Stimulated activated CD8-positive, alpha-beta memory T cell treated with anti-CD3 and anti-CD28 coated beads, Interleukin-2, amount 100 ng/mL, for 1 hour (primary cell): ENCODE data around the gene ADGRB2.

Experiments
- DNase-seq, 2 donors: peaks; one replicate each; pipeline ENCODE4 v3.0.0-alpha.2; 2020; ENCODE audit warnings: low read depth in 2 of 2

The ADGRB2 gene

DNA sequence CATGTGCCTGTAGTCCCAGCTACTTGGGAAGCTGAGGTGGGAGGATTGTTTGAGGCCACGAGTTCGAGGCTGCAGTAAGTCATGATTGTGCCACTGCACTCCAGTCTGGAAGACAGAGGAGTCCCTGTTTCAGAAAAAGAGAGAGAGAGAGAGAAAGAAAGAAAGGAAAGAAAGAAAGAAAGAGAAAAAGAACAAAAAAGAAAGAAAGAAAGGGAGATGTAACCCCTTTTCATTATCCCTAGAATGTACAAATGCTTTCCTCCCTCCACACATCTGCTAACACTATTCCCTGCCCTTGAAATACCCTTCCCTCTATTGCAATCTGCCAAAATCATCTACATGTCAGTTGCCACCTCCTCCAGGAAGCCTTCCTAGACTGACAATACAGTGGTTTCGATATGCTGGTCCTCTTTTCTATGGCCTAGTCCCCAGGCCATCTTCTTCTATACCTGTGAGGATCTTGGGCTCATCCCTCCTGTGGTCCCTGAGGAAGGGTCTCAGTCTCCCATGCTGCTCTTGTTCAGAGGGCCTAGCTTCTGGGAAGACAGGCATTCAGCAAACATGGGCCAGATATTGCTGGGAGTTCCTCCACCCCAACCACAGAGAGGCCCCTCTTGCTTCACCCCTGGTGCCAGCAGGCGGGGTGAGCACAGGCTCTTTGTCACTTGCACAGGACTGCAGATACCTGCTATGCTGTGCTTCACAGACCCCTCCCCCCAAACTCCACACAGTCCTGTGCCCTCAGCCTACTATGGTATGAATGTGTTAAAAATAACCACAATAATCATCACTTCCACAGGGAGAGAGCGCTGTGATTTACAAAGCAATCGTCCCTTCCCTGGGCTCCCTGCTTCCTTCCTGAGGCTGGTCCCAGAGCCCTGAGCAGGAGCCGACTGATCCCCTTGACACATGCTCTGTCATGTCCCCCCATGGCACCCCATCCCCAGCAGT is 14.1 kb downstream of the ADGRB2 start:
- DNase-seq = no peak

DNA sequence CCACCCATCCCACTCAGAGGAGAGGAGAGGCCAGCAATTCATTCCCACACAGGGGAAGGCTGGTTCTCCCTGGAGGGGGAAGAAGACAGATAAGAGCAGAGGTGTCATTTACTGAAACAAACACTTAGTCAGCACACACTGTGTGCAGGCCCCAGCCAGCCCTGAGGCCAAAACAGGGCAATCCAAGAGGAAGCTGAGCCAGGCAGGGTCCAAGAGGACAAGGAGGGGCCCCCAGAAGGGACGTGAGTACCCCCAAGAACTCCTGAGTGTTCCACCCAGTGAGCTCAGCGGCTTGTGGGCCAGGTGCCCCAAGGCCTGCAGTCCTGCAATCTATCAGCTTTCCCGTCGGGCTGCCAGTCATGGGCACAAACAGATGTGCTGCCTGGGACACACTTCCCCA is 15.8 kb downstream of the ADGRB2 start:
- DNase-seq = no peak

DNA sequence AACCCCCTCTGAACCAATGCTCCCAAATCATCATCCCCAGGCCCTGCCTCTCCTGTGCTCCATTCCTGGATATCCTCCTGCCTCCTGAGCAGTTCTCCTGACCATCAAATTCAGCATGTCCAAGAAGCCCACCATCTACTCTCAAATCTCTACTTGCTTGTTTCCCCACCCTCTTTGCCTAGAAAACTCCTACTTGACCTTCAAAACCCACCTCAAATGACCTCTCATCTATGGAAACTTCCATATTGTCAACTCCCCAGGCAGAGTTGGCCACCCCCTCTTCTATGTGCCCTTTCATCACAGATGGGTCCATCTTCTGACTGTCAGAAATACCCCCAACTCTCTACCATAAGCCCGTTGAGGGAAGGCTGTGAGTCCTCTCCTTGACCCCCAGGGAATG is 16.8 kb downstream of the ADGRB2 start:
- no peak for DNase-seq

DNA sequence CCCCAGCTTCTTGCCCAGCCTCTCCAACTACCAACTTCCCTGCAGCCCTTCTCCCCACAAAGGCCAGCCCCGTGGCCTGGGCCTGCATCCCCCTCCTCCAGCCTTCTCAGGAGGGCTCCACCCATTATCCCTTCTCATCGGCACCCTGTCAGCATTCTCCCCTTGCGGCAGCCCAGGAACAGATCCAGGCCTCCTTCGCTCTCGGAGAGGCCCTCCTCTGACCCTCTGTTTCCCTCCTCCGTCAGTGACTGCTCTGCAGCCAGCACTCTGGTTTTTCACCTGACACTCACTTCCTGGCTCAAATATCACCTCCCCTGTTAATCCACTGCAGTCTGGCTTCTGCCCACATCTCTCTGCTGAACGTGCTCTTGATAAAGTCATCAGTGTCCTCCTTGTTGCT is 17.5 kb downstream of the ADGRB2 start:
- no peak for DNase-seq

DNA sequence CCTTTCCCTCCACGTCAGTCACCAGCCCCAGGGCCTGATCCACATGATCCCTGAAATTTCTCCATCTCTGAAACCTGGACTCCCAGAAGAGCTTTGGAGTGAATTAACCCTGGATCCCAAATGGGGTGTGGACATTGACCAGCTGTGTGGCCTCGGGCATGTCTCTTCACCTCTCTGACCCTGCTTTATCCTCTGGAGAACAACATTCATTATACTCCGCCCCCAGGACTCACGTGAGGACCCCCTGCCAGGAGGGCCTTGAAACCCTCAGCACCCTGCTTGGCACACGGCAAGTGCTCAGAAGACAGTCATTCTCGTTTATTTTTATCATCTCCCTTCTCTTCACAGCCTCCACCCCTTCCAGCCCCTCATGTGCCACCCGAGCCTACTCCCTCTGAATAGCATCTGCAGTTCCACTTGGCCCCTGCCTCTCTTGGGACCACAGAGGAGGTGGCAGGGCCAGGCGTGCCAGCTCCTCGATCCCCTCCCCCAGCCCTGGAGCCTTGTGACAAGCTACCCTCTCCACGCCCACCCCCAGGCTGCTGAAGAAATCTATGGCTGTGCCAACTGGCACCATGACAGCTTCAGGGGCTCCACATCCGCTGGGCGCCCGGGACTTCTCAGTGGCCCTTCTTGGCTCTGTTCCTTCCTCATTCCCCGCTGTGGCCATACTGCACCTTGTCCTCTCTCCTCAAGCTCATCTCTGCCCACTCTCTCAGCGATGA is 18.0 kb downstream of the ADGRB2 start:
- DNase-seq = no peak

DNA sequence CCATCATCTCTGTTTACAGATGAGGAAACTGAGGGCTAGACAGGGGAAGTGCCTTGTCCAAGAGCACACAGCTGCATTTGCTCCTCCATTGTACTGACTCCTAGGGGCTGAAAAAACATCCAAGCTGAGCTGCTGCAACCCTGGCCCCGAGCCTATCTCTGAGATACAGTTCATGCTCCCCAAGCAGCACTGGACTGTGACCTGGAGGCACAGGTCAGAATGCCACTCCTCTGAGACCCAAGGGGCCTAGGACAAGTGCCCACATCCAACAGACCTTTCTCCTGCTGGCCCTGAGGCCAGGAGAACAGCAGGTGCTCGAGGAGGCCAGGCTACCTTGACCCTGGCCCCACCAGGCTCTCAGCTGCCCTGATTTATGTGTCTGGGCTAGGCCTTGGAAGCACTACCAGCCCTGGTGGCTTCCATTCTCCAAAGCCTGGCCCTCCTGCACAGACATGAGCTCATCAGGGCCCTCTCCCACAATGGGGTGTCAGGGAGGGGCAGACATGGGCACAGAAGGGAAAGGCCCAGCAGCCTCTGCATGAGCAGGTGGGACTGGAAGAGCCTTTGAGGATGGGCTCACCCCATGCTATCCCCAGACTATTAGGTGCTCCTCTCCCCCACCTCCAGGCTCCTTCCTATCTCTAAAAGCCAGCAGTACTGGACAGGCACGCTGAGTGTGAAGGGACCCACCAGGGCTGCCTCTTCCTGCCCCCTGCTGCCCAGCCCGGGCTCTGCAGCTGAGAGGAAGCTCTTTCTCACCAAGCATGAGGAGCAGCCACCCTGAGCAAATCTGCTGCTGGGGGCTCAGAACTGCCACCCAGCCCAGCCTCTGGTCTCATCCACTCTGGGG is 18.8 kb downstream of the ADGRB2 start:
- peak in 1 of 2 donors; percentile 28 for DNase-seq

DNA sequence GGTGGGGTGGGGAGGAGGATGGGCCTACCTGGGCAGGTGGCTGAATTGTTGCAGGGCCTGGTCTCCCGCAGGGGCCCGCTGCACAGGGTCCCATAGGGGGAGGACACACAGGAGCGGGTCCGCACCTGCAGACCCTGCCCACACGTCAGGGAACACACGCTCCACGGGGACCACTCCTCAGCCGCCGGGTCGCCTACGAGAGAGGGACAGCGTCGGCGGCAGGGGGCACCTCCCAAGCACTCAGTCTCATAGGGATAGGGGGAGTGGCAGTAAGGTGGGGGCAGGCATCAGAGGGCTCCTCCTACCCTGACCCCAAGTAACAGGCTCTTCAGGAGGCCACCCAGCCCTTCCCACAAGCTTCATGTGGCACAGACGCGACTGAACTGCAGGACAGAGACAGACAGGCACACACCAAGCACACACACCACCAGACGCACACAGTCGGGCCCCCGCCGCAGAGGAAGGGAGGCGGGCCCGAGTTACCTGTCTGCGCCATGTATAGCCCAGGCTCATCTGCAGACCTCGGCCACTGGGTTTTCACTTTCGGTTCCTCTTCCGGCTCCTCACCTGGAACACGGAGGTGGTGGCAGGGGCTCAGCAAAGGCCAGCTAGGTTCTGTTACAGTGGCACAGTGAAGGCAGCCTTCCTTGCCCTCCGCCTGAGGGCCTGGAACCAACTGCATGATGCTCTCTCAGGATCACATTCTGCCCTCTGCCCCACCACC is 19.8 kb downstream of the ADGRB2 start:
- no peak for DNase-seq

DNA sequence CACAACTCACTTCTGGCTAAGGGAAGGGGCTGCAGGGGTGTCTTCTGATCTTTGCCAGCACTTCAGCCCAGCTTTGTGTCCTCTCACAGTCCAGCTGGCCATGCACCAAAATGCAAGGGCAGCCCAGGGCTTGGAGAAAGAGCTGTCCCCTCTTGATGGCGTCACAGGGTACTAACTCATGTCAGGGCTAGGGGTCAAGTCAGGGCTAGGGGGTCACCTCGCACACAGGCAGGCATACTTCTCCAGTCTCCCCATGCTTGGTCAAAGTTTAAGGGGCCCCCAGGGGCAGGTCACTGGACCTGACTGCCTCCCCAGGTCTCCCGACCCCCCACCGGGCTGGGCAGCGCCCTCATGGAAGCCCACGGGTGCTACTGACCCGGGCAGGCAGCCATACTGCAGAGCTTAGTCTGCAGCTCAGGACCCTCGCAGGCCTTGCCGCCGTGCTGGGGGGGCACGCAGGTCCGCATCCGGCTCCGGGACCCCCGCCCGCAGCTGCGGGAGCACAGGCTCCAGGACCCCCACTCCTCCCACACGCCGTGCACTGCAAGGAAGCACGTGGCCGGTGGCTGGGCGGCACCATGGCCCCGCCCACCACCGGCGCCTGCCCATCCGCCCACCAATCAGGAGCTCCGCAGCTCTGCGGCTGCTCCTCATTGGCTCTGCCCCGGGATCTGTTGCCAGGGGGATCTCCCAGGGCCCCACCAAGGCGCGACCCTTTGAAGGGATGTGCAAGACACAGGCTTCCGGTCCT is 21.5 kb downstream of the ADGRB2 start:
- no peak for DNase-seq

DNA sequence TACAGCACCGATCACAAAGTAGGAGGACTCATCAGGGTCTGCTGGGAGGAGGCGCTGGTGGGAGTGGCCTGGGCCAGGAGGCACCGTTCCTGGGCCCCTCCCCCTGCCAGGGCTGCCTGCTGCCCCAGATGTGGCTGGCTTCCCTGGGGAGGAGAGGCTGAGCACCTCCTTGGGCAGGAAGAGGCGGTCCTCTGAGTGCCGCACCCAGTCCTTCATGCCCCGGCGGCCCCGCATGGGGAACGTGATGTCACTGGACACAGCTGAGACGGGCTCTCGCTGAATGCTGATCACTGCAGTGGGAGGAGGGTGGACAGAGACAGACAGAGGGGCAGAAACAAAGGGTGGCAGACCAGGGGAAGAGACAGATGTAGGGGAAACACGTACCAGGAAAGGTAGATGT is 24.8 kb downstream of the ADGRB2 start:
- DNase-seq = no peak

DNA sequence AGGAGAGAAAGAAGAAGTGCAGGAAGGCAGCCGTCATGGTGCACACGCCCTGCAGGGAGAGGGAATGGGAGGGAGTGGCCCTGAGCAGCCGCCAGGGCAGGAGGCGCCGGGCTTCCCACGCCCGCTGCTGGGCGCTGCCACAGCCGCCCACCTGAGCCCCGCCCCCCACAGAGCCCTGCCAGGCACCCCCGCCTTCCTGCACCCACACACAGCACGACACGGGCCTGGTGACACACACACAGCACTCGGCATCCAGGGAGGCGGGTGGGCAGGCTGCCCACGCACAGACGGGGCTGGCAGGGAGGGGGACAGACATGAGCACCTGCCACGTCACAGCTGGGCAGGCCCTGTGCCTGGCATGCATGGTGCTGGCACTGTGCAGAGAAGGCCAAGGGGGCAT is 27.5 kb downstream of the ADGRB2 start:
- DNase-seq = no peak

DNA sequence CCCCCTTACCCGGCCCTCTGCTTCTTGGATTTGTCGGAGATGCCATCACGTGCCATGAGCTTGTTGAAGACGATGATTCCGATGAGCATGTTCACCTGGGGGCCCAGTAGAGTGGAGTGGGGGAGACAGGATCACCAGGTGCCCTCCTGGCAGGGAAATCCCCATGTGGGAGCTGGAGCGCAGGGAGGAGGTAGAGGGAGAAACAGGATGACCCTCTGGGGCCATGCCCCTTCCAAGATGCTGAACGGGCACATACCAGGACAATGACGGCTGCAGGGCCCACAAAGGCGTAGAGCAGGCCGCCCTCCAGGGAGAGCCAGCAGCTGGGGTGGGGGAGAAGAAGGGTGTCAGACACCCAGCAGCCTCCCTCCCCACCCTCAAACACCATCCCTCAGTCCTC is 28.6 kb downstream of the ADGRB2 start:
- no peak for DNase-seq

DNA sequence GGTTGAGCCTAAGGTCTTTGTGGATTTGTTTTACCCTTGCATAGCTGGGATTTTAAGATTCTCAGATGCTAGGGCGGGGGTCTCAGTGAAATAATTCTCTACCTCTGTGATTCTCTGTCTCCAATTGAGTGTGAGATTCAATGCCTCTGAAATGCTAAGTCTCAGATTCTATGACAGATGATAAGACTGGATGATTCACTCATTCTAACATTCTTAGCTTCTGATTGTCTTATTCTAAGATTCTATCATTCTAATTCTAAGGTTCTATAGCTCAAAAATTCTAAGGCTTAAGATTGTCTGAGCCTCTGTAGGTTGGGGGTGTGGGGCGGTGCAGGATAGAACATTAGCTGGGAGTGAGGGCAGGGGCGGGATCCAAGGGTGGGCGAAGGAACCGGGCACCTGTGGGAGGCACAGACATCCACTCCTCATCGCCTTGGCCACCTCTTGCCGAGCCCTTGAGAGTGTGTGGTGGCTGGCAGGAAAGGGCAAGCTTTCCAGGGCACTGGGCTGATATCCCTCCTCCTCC is 29.5 kb downstream of the ADGRB2 start:
- no peak for DNase-seq

DNA sequence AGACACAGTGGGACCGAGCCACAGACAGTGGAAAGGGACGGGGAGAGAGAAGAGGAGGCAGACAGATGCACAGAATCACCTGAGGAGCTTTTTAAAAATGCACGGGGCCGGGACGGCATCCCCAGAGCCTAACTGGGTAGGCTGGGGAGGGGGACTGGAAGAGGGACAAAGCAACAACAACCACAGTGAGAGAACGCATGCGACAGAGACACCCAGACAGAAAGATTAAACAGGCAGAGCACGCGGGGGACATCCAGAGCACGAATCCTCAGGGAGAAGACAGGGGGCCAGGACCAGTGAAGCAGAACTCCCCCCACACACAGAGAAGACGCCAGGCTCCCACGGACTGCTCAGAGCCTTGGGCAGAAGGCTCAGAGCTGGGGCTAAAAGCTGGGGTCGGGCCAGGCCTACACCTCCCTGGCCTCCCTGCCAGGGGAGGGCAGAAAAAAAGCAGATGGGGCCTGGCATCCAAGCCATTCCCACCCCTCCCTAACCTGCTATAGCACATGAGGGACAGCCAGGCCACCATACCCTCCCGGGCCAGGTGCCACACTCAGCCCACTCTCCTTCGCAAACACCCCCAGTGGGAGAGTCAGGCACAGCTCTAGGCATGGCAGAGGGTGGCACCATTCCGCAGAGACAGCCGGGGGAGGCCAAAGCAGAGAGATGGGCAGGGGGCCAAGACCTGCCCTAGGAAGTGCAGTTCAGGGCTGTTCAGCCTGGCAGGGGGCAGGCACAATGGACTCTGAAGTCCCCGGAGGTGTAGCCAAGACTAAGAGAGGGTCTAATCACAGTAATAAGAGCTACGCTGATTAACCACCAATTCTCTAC is 30.5 kb downstream of the ADGRB2 start:
- DNase-seq = no peak

DNA sequence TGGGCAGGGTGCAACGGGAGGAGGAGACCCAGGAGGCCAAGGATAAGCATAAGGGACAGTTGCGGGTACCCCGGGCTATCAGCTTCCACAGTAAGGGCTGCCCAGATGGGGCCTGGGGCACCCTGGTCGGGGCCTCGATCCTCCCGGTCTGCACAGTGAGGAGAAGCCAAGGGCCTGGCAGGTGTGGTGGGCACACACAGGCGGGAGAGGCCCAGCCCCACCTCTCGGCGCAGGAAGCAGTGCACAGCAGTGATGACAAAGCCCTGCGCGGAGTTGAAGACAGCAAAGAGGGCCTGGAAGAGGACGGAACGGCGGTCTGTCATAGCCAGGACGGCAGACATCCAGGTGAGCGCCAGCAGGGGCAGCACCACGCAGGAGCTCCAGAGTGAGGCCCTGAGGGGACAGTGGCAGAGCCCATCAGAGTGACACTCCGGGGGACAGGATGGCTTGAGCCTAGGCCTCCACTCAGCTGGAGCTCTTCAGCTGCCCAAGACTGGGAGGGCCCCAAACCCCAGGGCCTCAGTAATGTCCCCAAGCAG is 31.3 kb downstream of the ADGRB2 start:
- DNase-seq = no peak

DNA sequence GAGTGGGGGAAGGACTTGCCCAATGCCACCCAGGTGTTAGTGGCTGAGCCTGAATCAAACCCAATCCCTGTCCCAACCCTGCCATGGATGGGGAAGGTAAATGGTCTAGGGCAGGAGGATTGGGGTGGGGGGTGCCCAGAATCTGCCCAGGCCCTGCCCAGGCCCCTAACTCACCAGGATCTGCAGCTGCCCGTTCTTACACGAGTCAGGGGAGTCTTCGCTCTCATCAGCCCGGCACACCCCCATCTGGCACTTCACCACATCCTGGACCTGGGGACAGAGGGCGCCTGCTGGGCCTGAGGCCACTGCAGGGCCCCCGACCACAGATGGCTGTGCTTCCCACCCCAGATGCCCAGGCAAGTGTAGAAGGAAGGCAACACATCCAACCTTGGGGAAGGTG is 31.8 kb downstream of the ADGRB2 start:
- no peak for DNase-seq

DNA sequence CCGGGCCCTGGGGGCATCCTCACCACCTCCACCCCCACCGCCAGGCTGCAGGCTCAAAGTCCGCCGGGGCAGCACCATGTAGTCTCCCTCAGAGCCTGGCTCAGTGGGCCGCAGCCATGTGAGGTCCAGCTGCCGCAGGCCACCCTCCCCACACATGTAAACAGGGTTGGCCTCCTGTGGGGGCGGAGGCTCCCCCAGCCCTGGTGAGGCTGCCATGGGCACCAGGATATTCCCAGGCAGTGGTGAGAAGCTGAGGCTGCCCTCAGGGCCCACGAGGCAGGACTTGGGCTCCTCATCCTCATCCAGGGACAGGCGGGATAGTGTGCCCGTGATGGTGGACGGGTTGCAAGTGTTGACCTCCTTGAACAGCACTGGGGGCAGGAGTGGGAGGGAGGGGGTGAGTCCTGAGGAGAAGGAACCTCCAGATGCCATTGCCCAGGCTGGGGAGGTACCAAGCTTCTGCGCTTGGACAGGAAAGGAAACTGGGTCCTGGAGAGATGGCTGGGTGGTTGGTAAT is 33.0 kb downstream of the ADGRB2 start:
- no peak for DNase-seq

DNA sequence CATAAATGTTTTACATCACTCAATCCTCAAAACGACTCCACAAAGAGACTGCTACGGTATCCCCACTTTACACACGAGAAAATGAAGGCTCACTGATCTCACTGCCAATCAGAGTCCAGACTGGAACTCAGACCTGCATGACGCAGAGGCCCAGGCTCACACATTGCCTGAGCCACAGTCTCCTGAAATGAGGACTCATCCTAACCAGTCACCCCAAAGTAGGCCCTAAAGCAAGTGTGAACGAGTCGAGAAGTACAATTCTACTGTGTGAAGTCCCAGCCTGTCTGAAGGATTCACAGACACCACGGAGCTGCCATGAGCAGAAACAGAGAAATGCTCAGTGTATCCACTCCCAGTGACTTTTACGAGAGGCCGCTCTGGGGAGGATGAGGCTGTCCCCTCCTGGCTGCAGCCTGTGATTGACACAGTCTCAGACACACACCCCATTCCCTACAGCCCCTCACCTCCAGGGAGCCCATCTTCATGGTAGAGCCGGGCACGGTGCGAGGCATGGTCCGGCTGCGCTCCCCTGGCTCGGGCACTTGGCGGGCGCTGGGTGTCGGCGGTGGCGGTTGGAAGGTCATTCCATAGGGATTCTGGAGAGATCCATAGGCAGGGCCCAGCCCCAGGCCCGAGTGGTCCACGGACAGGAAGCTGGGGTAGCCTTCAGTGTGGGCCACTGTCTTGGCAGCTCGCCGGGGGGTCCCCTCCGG is 33.6 kb downstream of the ADGRB2 start:
- DNase-seq = no peak

DNA sequence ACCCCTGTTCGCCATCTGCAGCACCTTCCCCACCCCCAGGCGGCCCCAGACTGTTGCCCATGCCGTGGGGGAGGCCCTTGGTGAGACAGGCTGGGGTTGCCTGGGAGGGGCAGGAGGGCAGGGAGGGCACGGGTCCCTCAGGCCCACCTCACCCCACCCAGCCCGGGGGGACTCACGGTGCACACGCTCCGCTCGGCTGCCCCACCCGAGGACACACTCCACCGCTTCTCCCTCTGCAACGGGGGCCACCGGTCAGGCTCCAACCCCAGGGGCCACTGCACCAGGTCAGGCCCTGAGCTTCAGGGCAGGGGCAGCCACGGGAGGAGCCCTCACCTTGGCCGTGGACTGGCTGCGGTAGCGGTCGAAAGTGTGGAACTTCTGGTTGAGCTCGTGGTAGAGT is 36.3 kb downstream of the ADGRB2 start:
- DNase-seq = no peak
